T1000 (cell line): Measurements from ENCODE around the gene GALT.

ENCODE experiments used
- DNase-seq: peaks from one replicate; lab custom pipeline; 2025; ENCODE audit warnings: mixed read lengths; lab: John Stamatoyannopoulos, UW

Gene GALT

GRCh38 chr9:34684145-34684544 is 37.7 kb downstream of the GALT start:
- no peak for DNase-seq

GRCh38 chr9:34684816-34685215 is 38.3 kb downstream of the GALT start:
- DNase-seq: no peak

- no peak for DNase-seq
Observed at GRCh38 chr9:34685591-34685990, 39.1 kb downstream of the GALT start.

- no peak for DNase-seq
Observed at GRCh38 chr9:34686231-34686630, 39.8 kb downstream of the GALT start.

GRCh38 chr9:34686732-34687131 is 40.3 kb downstream of the GALT start:
- DNase-seq: no peak

- DNase-seq: no peak
Observed at GRCh38 chr9:34687276-34688030, 41.0 kb downstream of the GALT start.

GRCh38 chr9:34688329-34689115 is 42.0 kb downstream of the GALT start:
- no peak for DNase-seq

GRCh38 chr9:34689116-34689470 is 42.6 kb downstream of the GALT start:
- no peak for DNase-seq

- DNase-seq: no peak
Observed at GRCh38 chr9:34689512-34689911, 43.0 kb downstream of the GALT start.

GRCh38 chr9:34690983-34691935 is 44.8 kb downstream of the GALT start, which contains the start of gene CCL19:
CCL19 (minus strand) TSS chr9:34691276; CDS start chr9:34691139, 137 bp downstream.
- DNase-seq: no peak

- DNase-seq: no peak
Observed at GRCh38 chr9:34691936-34692315, 45.5 kb downstream of the GALT start.

- DNase-seq: no peak
Observed at GRCh38 chr9:34693560-34693959, 47.1 kb downstream of the GALT start.

- no peak for DNase-seq
Observed at GRCh38 chr9:34694811-34695210, 48.3 kb downstream of the GALT start.
